ENCODE measurements around the gene DISP2. TPM values are rescaled to one million over a fixed set of nuclear protein-coding genes. Genes with fewer than 3 reads are reported as not detected.
A peak's percentile ranks its signal among the peaks of the same experiment; 100 is the strongest.

Gene DISP2
- total RNA-seq, 2 donors from 2014 or later: 0.04 to 0.40 TPM

GRCh38 chr15:40366457-40367370 is 8.7 kb downstream of the DISP2 start:
- DNase-seq: peak; percentile 38
- Histone ChIP-seq H3K4me3 (ENCODE audit: low read length) (no peak overlapping the region), H3K4me1 (ENCODE audit: control insufficient read depth, insufficient read depth, low read length) (no peaks in the 10 kb centered on the region), H3K9ac (ENCODE audit: extremely low read depth, low read length, poor library complexity, severe bottlenecking) (no peak overlapping the region), H3K27ac (ENCODE audit: low read depth, low read length) (no peak overlapping the region), H3K36me3 (ENCODE audit: control insufficient read depth, insufficient read depth, low read length) (no peaks in the 10 kb centered on the region), H3K9me3 (ENCODE audit: control insufficient read depth, low read length) (no peaks in the 10 kb centered on the region), H3K27me3 (ENCODE audit: control insufficient read depth, insufficient read depth, low read length, poor library complexity, severe bottlenecking) (peaks cover 51% of the 10 kb centered on the region)
- Mint-ChIP-seq H3K27ac (no peak overlapping the region), H3K4me3 (no peak overlapping the region), H3K9me3 (no peaks in the 10 kb centered on the region), H3K27me3 (ENCODE audit: insufficient read depth) (peaks cover 63% of the 10 kb centered on the region), H3K4me1 (no peaks in the 10 kb centered on the region), H3K36me3 (ENCODE audit: low read depth) (no peaks in the 10 kb centered on the region)
- WGBS, 2 experiments (ENCODE audit: insufficient coverage in 1 of 2, insufficient read length in 1 of 2): 94 to 96% methylated on average over 10 to 14 of the region's 14 CpGs
- TF ChIP-seq, protein P1, sequence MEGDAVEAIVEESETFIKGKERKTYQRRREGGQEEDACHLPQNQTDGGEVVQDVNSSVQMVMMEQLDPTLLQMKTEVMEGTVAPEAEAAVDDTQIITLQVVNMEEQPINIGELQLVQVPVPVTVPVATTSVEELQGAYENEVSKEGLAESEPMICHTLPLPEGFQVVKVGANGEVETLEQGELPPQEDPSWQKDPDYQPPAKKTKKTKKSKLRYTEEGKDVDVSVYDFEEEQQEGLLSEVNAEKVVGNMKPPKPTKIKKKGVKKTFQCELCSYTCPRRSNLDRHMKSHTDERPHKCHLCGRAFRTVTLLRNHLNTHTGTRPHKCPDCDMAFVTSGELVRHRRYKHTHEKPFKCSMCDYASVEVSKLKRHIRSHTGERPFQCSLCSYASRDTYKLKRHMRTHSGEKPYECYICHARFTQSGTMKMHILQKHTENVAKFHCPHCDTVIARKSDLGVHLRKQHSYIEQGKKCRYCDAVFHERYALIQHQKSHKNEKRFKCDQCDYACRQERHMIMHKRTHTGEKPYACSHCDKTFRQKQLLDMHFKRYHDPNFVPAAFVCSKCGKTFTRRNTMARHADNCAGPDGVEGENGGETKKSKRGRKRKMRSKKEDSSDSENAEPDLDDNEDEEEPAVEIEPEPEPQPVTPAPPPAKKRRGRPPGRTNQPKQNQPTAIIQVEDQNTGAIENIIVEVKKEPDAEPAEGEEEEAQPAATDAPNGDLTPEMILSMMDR (conservative IDR thresholded peaks at IDR 0.05): no peak

DNA sequence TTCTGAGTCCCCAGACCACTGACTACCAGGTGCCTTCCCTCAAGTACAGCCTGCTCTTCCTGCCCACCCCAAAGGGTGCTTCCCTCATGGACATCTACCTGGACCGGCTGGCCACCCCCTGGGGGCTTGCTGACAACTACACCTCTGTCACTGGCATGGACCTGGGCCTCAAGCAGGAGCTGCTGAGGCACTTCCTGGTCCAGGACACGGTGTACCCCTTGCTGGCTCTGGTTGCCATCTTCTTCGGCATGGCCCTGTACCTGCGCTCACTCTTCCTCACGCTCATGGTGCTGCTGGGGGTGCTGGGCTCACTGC is 9.3 kb downstream of the DISP2 start:
- Histone ChIP-seq H3K27ac (ENCODE audit: low read depth, low read length) (no peak overlapping the region), H3K4me3 (ENCODE audit: low read length) (no peak overlapping the region), H3K9ac (ENCODE audit: extremely low read depth, low read length, poor library complexity, severe bottlenecking) (no peak overlapping the region), H3K9me3 (ENCODE audit: control insufficient read depth, low read length) (no peaks in the 10 kb centered on the region), H3K4me1 (ENCODE audit: control insufficient read depth, insufficient read depth, low read length) (no peaks in the 10 kb centered on the region), H3K27me3 (ENCODE audit: control insufficient read depth, insufficient read depth, low read length, poor library complexity, severe bottlenecking) (peaks cover 45% of the 10 kb centered on the region), H3K36me3 (ENCODE audit: control insufficient read depth, insufficient read depth, low read length) (no peaks in the 10 kb centered on the region)
- Mint-ChIP-seq H3K27ac (no peak overlapping the region), H3K9me3 (no peaks in the 10 kb centered on the region), H3K4me1 (no peaks in the 10 kb centered on the region), H3K36me3 (ENCODE audit: low read depth) (no peaks in the 10 kb centered on the region), H3K27me3 (ENCODE audit: insufficient read depth) (peaks cover 57% of the 10 kb centered on the region), H3K4me3 (no peak overlapping the region)
- WGBS, 2 experiments (ENCODE audit: insufficient coverage in 1 of 2, insufficient read length in 1 of 2): 94 to 97% methylated on average over 4 to 5 of the region's 5 CpGs
- DNase-seq: no peak
- TF ChIP-seq, protein P1 (conservative IDR thresholded peaks at IDR 0.05): no peak

- WGBS, 2 experiments (ENCODE audit: insufficient coverage in 1 of 2, insufficient read length in 1 of 2): 30 to 53% methylated on average over 44 to 91 of the region's 91 CpGs
- Mint-ChIP-seq H3K27ac (no peak overlapping the region), H3K36me3 (ENCODE audit: low read depth) (no peaks in the 10 kb centered on the region), H3K4me1 (no peaks in the 10 kb centered on the region), H3K27me3 (ENCODE audit: insufficient read depth) (peaks cover 52% of the 10 kb centered on the region), H3K4me3 (no peak overlapping the region), H3K9me3 (no peaks in the 10 kb centered on the region)
- Histone ChIP-seq H3K9ac (ENCODE audit: extremely low read depth, low read length, poor library complexity, severe bottlenecking) (no peak overlapping the region), H3K4me3 (ENCODE audit: low read length) (no peak overlapping the region), H3K4me1 (ENCODE audit: control insufficient read depth, insufficient read depth, low read length) (no peaks in the 10 kb centered on the region), H3K9me3 (ENCODE audit: control insufficient read depth, low read length) (no peaks in the 10 kb centered on the region), H3K27ac (ENCODE audit: low read depth, low read length) (no peak overlapping the region), H3K27me3 (ENCODE audit: control insufficient read depth, insufficient read depth, low read length, poor library complexity, severe bottlenecking) (peaks cover 42% of the 10 kb centered on the region), H3K36me3 (ENCODE audit: control insufficient read depth, insufficient read depth, low read length) (no peaks in the 10 kb centered on the region)
- TF ChIP-seq, protein P1 (conservative IDR thresholded peaks at IDR 0.05): peak; percentile 90
- DNase-seq: peak; percentile 96
These were observed 9.9 kb downstream of the DISP2 start for GRCh38 chr15:40367686-40368611.

All from endodermal cell (in vitro differentiated cells).